Activated CD4-positive, alpha-beta T cell treated with anti-CD3 and anti-CD28 coated beads, Interleukin-10, Interleukin-2, amounts not matched to agents 100 ng/mL and 50 ng/mL, durations not matched to agents 16 hours and 8 hours (primary cell): Measurements from ENCODE around the gene AGXT2.
"Not testable (repeated sequence)": the region's sequence is repeated elsewhere in the genome, so short reads cannot be mapped to it uniquely, and the experiment has no call there.

Experiments
- DNase-seq: peaks from one replicate; pipeline ENCODE4 v3.0.0-alpha.2; 2020

Gene AGXT2

DNA sequence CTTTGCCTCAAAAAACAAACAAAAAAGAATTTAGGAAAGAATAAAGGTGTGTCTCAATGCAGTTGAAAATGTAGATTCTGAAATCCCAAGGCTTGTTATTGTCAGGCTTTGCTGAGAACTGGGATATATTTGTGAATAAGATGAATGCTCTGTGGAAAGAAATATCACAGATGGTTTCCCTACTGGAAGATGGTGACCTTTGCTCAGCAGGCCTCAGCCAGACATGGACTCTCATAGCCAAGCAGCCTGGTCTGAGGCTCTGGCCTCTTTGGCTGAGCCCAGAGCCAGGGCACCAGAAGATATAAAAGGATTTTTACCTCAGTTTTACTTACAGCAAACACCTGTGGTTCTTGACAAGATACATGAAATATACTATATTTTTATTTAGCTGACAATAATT, 37.1 kb downstream of the AGXT2 start:
- DNase-seq, result no peak

DNA sequence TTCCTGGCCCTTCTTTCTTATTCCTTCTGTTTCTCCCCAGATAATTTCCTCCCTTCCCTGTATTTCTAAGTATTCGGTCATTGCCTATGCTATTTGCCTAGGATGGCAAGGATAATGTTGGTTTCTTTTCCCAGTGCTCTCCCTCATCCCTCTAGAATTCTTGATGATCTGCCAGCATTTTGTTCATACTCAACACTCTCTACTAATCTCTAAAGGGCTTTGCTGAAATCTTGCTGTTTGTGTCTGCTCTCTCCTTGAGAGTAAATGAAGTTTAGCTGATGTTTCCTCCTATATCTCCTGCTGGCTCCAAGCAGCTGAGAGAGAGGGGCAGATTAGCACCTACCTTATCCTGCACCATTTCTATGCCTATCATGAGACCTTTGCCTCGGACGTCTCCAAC, 38.1 kb downstream of the AGXT2 start:
- no peak for DNase-seq

GRCh38 chr5:35009019-35009418, 38.7 kb downstream of the AGXT2 start:
- no peak for DNase-seq

DNA sequence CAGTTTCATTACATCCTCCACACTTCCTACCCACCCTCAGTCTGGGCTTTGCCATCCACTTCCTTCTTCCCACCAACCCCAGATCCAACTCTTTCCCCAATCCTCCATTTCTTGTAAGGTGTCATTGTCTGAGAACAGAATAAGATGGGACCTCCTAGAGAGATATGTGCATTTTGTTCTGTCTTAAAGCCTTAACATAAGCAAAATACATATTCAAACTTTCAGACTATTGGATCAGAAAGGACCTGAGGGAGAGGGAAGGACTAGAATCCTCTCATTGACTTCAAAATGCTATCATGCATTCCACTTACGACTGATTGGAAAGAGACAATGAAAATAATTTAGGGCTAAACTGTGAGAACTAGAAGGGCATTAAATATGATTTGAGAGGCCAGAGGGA, 43.0 kb downstream of the AGXT2 start:
- no peak for DNase-seq

DNA sequence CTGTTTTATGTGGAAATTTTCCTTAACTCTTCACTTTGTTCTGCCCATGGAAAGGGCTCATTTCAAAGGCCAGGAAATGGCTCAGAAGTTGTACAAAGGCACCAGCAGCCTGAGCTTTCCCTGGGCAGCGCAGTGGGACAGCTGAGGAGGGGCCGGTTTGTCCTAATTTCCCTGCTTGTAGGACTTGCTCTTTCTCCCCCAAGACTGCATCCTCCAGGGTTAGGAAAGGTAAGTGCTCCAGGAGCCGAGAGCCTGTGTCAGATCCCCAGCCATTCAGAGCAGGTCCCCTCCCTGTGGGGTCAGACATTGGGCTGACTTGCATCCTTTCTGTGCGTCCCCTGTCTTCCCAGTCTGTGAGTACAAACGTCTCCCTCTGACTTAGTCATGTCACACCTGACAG, 43.5 kb downstream of the AGXT2 start:
- no peak for DNase-seq

DNA sequence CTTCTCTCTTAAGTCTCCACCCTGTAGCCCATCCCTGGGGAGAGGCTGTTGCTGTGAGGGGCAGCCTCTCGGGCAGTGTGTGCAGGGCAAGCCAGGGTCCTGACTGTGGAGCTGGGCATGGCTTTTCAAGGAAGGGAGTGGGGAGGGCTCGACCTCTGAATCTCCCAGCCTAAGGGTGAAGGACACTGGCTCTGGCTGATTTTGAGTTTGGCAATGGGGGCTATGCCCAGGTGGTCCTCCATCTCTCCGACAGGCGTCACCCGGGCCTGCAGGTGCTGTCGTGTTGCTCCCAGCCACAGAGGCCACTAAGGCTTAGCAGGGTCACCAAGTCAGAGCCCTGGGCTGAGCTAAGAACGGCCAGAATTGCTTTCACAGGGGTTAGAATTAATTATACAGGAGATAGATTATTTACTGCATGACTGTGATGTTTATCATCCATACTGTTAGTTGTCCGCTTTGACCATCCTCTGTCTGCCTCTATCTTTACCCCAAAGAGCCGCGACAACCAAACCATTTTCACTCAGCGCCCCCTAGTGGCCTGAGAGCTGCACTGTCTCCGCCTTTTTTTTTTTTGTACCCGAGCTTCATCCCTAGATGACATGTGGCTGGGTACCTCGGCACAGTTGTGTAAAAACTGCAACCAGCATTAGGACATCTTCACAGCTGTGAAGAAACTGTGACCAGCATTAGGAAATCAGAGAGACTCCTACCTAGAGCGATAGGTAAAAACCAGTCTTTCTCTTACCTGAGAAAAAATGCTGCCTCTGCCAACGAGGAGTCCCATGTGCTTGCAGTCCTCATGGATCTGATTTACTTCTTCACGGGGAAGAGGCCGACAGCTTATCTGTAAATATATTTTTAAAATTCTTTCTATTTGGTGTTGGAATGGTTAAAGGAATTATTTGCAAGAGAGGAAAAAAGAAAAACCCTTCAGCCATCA, 44.5 kb downstream of the AGXT2 start:
- peak; percentile 63 for DNase-seq

- no peak for DNase-seq
Observed at GRCh38 chr5:35002459-35002858, 45.3 kb downstream of the AGXT2 start.

- no peak for DNase-seq
Observed at GRCh38 chr5:35001842-35002241, 45.9 kb downstream of the AGXT2 start.

DNA sequence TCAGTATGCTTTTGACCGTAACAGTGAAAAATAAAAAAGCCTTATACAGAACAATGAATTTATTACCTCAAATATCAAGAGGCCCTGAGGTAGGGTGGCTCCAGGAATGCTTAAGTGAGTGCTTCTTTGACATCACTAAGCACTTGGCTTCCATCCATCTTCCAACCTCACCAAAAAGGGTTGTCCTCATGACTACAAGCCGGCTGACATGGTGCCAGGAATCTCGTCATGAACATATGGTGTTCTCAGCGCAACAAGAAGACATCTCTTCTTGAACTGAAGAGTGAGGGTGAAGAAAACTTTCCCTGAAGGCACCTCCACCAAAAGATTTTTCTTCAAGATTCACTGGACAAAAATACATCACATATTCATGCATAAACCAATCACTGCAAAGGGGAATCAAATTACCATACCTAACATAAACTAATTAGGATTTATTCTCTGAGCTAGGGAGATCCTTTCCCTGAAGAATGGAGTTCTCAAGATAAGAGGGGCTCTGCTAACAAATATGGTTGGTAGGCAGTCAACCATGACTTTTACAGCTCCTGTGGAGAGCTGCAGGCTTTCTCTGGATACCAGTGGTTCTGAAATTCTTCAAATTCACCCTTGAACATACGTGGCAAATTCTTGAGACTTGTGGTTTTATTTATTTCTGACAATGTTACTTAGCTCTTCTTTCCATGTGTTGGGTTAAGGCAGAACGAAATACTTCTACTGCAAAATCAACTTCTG, 49.5 kb downstream of the AGXT2 start:
- no peak for DNase-seq

DNA sequence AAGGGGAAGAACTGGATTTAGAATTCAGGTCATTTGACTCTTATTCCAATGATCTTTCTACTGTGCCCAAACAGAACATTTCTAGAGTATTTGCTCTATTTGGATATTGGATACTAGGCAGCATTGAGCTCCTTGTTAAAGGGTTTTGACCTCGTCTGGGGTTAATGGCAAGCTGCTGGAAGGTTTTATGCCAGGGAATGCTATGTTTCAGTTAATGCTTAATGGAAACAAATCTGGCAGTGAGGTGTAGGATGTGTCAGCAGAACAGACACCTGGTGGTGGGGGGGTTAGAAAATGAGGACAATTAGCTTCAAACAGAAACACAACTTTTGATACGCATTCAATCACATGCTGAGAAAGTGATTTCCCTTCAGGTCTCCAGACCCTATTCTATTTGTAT, 51.5 kb downstream of the AGXT2 start:
- DNase-seq, result no peak

- no peak for DNase-seq
Observed at GRCh38 chr5:34993951-34994350, 53.8 kb downstream of the AGXT2 start.

DNA sequence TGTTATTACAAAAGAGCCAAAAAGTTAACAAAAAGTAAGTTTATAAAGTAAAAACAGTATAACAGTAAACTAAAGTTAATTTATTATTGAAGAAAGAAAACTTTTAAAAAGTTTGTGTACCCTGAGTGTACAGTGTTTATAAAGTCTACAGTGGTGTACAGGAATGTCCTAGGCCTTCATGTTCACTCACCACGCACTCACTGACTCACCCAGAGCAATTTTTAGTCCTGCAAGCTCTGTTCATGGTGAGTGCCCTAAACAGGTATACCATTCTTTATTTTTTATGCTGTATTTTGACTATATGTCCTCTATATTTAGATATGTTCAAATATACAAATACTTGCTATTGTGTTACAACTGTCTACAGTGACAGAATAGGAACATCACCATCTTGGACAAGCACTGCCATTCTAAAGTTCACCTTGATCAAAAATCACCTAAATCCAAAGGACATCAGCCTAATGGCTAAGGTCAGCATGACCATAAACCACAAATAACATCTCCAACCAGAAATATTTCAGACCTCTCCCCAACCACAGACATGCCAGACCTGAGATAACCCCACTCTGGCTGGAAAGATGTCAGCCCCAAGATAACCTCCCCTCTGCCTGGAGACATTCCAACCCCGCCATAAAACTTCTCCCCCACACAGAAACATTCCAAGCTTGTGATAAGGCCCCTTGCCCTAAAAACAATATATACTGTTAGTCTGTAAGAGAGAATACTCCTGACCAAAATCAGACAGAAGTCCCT, 56.1 kb downstream of the AGXT2 start:
- DNase-seq, result no peak

GRCh38 chr5:34986965-34987364, 60.8 kb downstream of the AGXT2 start:
- DNase-seq, result no peak

- DNase-seq, result no peak
Observed at GRCh38 chr5:34982823-34983222, 64.9 kb downstream of the AGXT2 start.

DNA sequence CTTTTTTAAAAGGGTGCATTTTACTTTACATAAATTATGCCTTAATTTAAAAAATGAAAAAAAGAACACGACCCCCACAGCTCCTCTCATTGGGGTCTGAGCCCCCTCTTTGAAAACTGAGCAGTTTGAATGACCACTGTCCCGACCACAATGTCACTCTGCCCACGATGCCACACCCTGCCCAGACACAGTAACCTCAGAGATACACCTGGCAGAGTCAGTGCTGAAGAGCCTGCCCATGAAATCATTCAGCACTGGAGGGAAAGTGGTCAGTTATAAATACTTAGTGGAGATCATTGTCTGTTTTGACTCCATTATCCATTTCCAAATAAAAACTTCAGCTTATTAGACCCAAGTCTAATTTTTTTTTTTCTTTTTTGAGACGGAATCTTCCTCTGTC, 69.1 kb downstream of the AGXT2 start:
- DNase-seq, result no peak

DNA sequence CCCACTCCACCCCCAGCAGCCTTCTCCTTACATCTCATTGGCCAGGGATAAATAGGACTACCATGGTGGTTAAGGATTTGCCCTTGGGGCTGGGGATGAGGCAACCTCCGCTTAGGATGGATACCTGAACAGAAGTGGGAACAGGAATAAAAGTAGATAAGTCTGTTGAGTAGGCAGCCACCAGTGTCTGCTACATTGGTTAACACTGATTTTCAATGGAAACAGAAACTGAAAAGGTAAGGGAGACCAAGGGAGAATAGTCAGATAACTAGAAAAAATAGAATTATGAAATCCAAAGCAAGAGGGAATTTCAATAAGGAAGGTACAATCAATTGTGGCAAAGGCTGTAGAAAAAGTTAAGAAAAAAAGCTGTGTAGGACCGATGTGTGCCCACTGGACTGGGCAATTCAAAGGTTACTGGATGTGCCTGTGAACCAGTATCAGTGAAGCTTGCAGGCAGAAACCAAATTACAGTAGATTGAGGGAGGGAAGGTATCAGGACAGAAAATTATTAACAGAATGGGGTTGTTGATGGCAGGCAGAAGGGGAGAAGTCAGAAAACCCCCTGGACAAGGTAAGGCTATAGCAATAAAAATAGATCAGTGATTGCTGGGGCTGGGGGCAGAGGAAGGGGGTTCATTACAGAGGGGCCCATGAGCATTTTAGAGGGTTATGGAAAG, 69.7 kb downstream of the AGXT2 start:
- DNase-seq, result no peak

DNA sequence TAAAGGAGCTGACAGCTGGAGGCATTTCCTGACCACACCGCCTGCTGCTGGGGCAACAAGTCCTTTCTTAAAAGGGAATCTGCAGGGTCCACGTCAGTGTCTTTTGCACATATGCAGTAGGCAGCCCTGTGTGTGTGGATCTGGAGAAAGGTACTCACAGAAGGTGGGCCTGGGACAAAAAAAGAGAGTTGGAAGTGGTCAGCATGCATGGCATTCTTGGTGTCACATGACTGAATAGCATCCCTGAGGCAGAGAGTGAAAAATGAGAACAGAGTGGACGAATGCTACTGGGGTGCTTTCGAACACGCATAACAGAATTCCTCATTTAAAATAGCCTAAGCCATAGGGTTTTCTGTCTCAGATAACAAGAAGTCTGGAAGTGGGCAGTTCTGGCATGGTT, 71.4 kb downstream of the AGXT2 start:
- no peak for DNase-seq

DNA sequence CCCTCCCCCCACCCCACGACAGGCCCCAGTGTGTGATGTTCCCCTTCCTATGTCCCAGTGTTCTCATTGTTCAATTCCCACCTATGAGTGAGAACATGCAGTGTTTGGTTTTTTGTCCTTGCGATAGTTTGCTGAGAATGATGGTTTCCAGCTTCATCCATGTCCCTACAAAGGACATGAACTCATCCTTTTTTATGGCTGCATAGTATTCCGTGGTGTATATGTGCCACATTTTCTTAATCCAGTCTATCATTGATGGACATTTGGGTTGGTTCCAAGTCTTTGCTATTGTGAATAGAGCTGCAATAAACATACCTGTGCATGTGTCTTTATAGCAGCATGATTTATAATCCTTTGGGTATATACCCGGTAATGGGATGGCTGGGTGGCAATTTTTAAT, 76.1 kb downstream of the AGXT2 start:
- DNase-seq, result not testable (repeated sequence)

- no peak for DNase-seq
Observed at GRCh38 chr5:34970552-34970951, 77.2 kb downstream of the AGXT2 start.

DNA sequence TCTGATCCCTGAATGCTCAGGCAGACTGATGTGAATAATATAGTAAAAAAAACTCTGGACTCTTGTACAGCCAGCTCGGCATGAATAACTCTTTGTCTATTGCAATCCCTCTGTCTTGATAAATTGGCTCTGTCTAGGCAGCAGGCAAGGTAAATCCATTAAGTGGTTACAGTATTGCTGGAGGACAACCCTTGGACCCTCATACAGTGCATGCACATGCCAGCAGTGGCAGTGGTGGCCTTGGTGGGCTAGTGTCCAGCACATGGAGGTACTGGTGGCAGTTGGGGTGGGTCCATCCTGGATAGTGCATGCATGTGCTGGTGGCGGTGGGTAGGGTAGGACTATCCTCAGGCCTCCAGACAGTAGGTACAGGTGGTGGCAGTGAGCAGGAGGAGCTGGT, 79.5 kb downstream of the AGXT2 start:
- no peak for DNase-seq

DNA sequence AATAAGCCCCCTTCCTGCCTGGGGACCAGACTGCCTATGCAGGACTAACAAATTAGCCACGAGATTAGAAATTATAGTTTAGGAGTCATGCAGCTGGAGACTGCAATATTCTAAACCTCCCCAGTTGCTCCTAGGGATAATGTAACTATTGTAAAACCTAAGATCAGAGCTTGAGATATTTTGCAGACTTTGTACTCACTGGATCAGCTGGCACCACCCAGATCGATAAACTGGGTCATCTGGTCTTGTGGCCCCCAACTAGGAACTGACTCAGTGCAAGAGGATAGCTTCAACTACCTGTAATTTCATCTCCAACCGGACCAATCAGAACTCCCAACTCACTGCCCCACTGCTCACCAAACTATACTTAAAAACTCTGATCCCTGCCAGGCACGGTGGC, 80.2 kb downstream of the AGXT2 start:
- no peak for DNase-seq

- peak; percentile 60 for DNase-seq
Observed at GRCh38 chr5:34959323-34959722, 88.4 kb downstream of the AGXT2 start.
